ENCODE measurements around the gene LMTK2.
"Not testable (repeated sequence)": the region's sequence is repeated elsewhere in the genome, so short reads cannot be mapped to it uniquely, and the experiment has no call there.

LMTK2 gene

GRCh38 chr7:98216941-98217622 is 110.4 kb downstream of the LMTK2 start:
- no peak for DNase-seq (ENCODE audit: low read depth in 3 of 3, low spot score in 1 of 3)

GRCh38 chr7:98217623-98218582 is 111.2 kb downstream of the LMTK2 start:
- DNase-seq (ENCODE audit: low read depth in 3 of 3, low spot score in 1 of 3) = no peak

GRCh38 chr7:98219382-98219781 is 112.7 kb downstream of the LMTK2 start:
- not testable (repeated sequence) for DNase-seq (ENCODE audit: low read depth in 3 of 3, low spot score in 1 of 3)

- no peak for DNase-seq (ENCODE audit: low read depth in 3 of 3, low spot score in 1 of 3)
These were observed 115.2 kb downstream of the LMTK2 start for GRCh38 chr7:98221611-98222532.

GRCh38 chr7:98222533-98223195 is 116.0 kb downstream of the LMTK2 start:
- DNase-seq (ENCODE audit: low read depth in 3 of 3, low spot score in 1 of 3) = no peak

GRCh38 chr7:98223351-98223897 is 116.8 kb downstream of the LMTK2 start:
- DNase-seq (ENCODE audit: low read depth in 3 of 3, low spot score in 1 of 3) = no peak

- DNase-seq (ENCODE audit: low read depth in 3 of 3, low spot score in 1 of 3) = no peak
These were observed 117.4 kb downstream of the LMTK2 start for GRCh38 chr7:98223898-98224700.

- DNase-seq (ENCODE audit: low read depth in 3 of 3, low spot score in 1 of 3) = no peak
These were observed 118.1 kb downstream of the LMTK2 start for GRCh38 chr7:98224701-98225181.

- DNase-seq (ENCODE audit: low read depth in 3 of 3, low spot score in 1 of 3) = no peak
These were observed 119.4 kb downstream of the LMTK2 start for GRCh38 chr7:98225913-98226614.

- DNase-seq (ENCODE audit: low read depth in 3 of 3, low spot score in 1 of 3) = no peak
These were observed 121.3 kb downstream of the LMTK2 start for GRCh38 chr7:98227939-98228338.

- no peak for DNase-seq (ENCODE audit: low read depth in 3 of 3, low spot score in 1 of 3)
These were observed 122.1 kb downstream of the LMTK2 start for GRCh38 chr7:98228801-98229200.

- DNase-seq (ENCODE audit: low read depth in 3 of 3, low spot score in 1 of 3) = no peak
These were observed 122.8 kb downstream of the LMTK2 start for GRCh38 chr7:98229441-98229840.

GRCh38 chr7:98229991-98230745 is 123.5 kb downstream of the LMTK2 start:
- DNase-seq (ENCODE audit: low read depth in 3 of 3, low spot score in 1 of 3) = no peak

- DNase-seq (ENCODE audit: low read depth in 3 of 3, low spot score in 1 of 3) = no peak
These were observed 124.2 kb downstream of the LMTK2 start for GRCh38 chr7:98230746-98231471.

GRCh38 chr7:98231493-98232262 is 125.0 kb downstream of the LMTK2 start:
- DNase-seq (ENCODE audit: low read depth in 3 of 3, low spot score in 1 of 3) = no peak

- no peak for DNase-seq (ENCODE audit: low read depth in 3 of 3, low spot score in 1 of 3)
These were observed 125.6 kb downstream of the LMTK2 start for GRCh38 chr7:98232263-98232585.

- DNase-seq (ENCODE audit: low read depth in 3 of 3, low spot score in 1 of 3) = no peak
These were observed 126.1 kb downstream of the LMTK2 start for GRCh38 chr7:98232799-98233198.

Measured in stimulated activated CD4-positive, alpha-beta T cell treated with anti-CD3 and anti-CD28 coated beads, TNF-alpha, amount 100 ng/mL, for 1 hour (primary cell).